WTC11 (cell line): Measurements from ENCODE around the gene NOS3. TPM values are rescaled to one million over a fixed set of nuclear protein-coding genes. Genes with fewer than 3 reads are reported as not detected.

Source experiments
- ATAC-seq: fragments of 200-7000 bp; cut with Tn5 transposase; 2 replicates; pipeline ENCODE4 v1.10.0; 2021; ENCODE audit warnings: mild to moderate bottlenecking, moderate library complexity
- CTCF ChIA-PET: fragments of 300-600 bp; sonication (Branson Sonifier 250); formaldehyde crosslinking; loops from one replicate; lab custom pipeline; 2021; ENCODE audit warnings: antibody characterized with exemption; lab: Charles Lee
- POLR2A ChIA-PET: fragments of 350-600 bp; sonication (Branson Sonifier 250); formaldehyde crosslinking; loops from one replicate; lab custom pipeline; 2021; ENCODE audit warnings: antibody characterized with exemption; lab: Charles Lee
- DNase-seq: peaks from one replicate; pipeline ENCODE4 v3.0.0; 2021; ENCODE audit warnings: low spot score
- H3K27ac Mint-ChIP-seq: 2 replicates; pipeline ENCODE4 v1.8.0; 2021; ENCODE audit warnings: mixed read lengths
- H3K27me3 Mint-ChIP-seq: 2 replicates; pipeline ENCODE4 v1.8.0; 2021; ENCODE audit warnings: low read depth, mild to moderate bottlenecking, moderate library complexity, mixed read lengths
- H3K36me3 Mint-ChIP-seq: 2 replicates; pipeline ENCODE4 v1.8.0; 2021; ENCODE audit warnings: mixed read lengths
- H3K4me1 Mint-ChIP-seq: 2 replicates; pipeline ENCODE4 v1.8.0; 2022; ENCODE audit warnings: mixed read lengths
- H3K4me3 Mint-ChIP-seq: 2 replicates; pipeline ENCODE4 v1.8.0; 2021; ENCODE audit warnings: mild to moderate bottlenecking, moderate library complexity, mixed read lengths
- H3K9me3 Mint-ChIP-seq: 2 replicates; pipeline ENCODE4 v1.8.0; 2021; ENCODE audit warnings: mixed read lengths
- CBFB ChIP-seq: sonication (generic); formaldehyde crosslinking; IDR thresholded peaks from 2 replicates; pipeline ENCODE4 v1.8.1; 2022; ENCODE audit warnings: mild to moderate bottlenecking, low read depth, missing genetic modification reagents
- E2F4 ChIP-seq: sonication (generic); formaldehyde crosslinking; IDR thresholded peaks from 2 replicates; pipeline ENCODE4 v1.8.1; 2022; ENCODE audit warnings: low read depth, mild to moderate bottlenecking, moderate library complexity, missing genetic modification reagents, borderline replicate concordance
- FOXP1 ChIP-seq: sonication (generic); formaldehyde crosslinking; IDR thresholded peaks from 2 replicates; pipeline ENCODE4 v1.8.0; 2022; ENCODE audit warnings: missing genetic modification reagents, mild to moderate bottlenecking, moderate library complexity, borderline replicate concordance
- GABPB1 ChIP-seq: sonication (generic); formaldehyde crosslinking; IDR thresholded peaks from 2 replicates; pipeline ENCODE4 v1.8.1; 2023; ENCODE audit warnings: mild to moderate bottlenecking, missing genetic modification reagents
- HMGA2 ChIP-seq: fragments of 250-450 bp; sonication (Bioruptor Pico); IDR thresholded peaks from 2 replicates; pipeline ENCODE4 v1.4.0; 2021; ENCODE audit warnings: mild to moderate bottlenecking, moderate library complexity
- MYBL2 ChIP-seq: sonication (generic); formaldehyde crosslinking; IDR thresholded peaks from 2 replicates; pipeline ENCODE4 v1.8.1; 2023; ENCODE audit warnings: mild to moderate bottlenecking, moderate library complexity, missing genetic modification reagents
- NFATC4 ChIP-seq: fragments of 250-450 bp; sonication (Bioruptor Pico); IDR thresholded peaks from 2 replicates; pipeline ENCODE4 v1.9.0; 2021; ENCODE audit warnings: mild to moderate bottlenecking
- OVOL2 ChIP-seq: fragments of 250-450 bp; sonication (Bioruptor Pico); IDR thresholded peaks from 2 replicates; pipeline ENCODE4 v1.9.0; 2021; ENCODE audit warnings: mild to moderate bottlenecking, borderline replicate concordance
- RORB ChIP-seq: fragments of 250-450 bp; sonication (Bioruptor Pico); IDR thresholded peaks from 2 replicates; pipeline ENCODE4 v1.9.0; 2021; ENCODE audit warnings: mild to moderate bottlenecking
- TCF7 ChIP-seq: sonication (generic); formaldehyde crosslinking; IDR thresholded peaks from 2 replicates; pipeline ENCODE4 v1.8.0; 2022; ENCODE audit warnings: mild to moderate bottlenecking, low read depth, missing genetic modification reagents, moderate library complexity
- USF2 ChIP-seq: sonication (generic); formaldehyde crosslinking; IDR thresholded peaks from 2 replicates; pipeline ENCODE4 v1.8.1; 2023; ENCODE audit warnings: mild to moderate bottlenecking, missing genetic modification reagents, moderate library complexity
- ZNF317 ChIP-seq: sonication (generic); formaldehyde crosslinking; IDR thresholded peaks from 2 replicates; pipeline ENCODE4 v1.8.1; 2023; ENCODE audit warnings: low read depth, mild to moderate bottlenecking, moderate library complexity, missing genetic modification reagents, borderline replicate concordance
- total RNA-seq: library from RNA; stranded (reverse); gene quantifications from 3 replicates; pipeline ENCODE4 v1.2.3, GENCODE V29; 2021
- TF ChIP-seq, protein P1 (sequence below): sonication (generic); formaldehyde crosslinking; IDR thresholded peaks from 2 replicates; pipeline ENCODE4 v1.8.0; 2023; ENCODE audit warnings: missing genetic modification reagents, mild to moderate bottlenecking, borderline replicate concordance
- TF ChIP-seq, protein P2 (sequence below): sonication (generic); formaldehyde crosslinking; IDR thresholded peaks from 2 replicates; pipeline ENCODE4 v1.8.1; 2022; ENCODE audit warnings: mild to moderate bottlenecking, moderate library complexity, missing genetic modification reagents
- TF ChIP-seq, protein P3 (sequence below): sonication (generic); formaldehyde crosslinking; IDR thresholded peaks from 2 replicates; pipeline ENCODE4 v1.8.1; 2022; ENCODE audit warnings: mild to moderate bottlenecking, missing genetic modification reagents, moderate library complexity, borderline replicate concordance
- TF ChIP-seq, protein P4 (sequence below): sonication (generic); formaldehyde crosslinking; IDR thresholded peaks from 2 replicates; pipeline ENCODE4 v1.8.0; 2022; ENCODE audit warnings: mild to moderate bottlenecking, missing genetic modification reagents
- TF ChIP-seq, protein P5 (sequence below): sonication (generic); formaldehyde crosslinking; IDR thresholded peaks from 2 replicates; pipeline ENCODE4 v1.8.0; 2022; ENCODE audit warnings: mild to moderate bottlenecking, missing genetic modification reagents

The NOS3 gene
- total RNA-seq, 1 experiment from 2014 or later: 6.6 TPM

- DNase-seq: no peak
- H3K9me3 Mint-ChIP-seq: no peaks in the 10 kb centered on the region
- POLR2A ChIA-PET: no interaction called here
- no peak overlapping the region for H3K27ac Mint-ChIP-seq
- peaks cover 4% of the 10 kb centered on the region for H3K4me1 Mint-ChIP-seq
- no peaks in the 10 kb centered on the region for H3K36me3 Mint-ChIP-seq
- no peaks in the 10 kb centered on the region for H3K27me3 Mint-ChIP-seq
- TF ChIP-seq MYBL2 (no peak), HMGA2 (CRISPR knock-in tag) (no peak), GABPB1 (no peak), FOXP1 (CRISPR knock-in tag) (no peak), OVOL2 (CRISPR knock-in tag) (no peak), NFATC4 (CRISPR knock-in tag) (no peak), E2F4 (CRISPR knock-in tag) (no peak), CBFB (CRISPR knock-in tag) (no peak), TCF7 (CRISPR knock-in tag) (no peak)
- TF ChIP-seq, protein P1, sequence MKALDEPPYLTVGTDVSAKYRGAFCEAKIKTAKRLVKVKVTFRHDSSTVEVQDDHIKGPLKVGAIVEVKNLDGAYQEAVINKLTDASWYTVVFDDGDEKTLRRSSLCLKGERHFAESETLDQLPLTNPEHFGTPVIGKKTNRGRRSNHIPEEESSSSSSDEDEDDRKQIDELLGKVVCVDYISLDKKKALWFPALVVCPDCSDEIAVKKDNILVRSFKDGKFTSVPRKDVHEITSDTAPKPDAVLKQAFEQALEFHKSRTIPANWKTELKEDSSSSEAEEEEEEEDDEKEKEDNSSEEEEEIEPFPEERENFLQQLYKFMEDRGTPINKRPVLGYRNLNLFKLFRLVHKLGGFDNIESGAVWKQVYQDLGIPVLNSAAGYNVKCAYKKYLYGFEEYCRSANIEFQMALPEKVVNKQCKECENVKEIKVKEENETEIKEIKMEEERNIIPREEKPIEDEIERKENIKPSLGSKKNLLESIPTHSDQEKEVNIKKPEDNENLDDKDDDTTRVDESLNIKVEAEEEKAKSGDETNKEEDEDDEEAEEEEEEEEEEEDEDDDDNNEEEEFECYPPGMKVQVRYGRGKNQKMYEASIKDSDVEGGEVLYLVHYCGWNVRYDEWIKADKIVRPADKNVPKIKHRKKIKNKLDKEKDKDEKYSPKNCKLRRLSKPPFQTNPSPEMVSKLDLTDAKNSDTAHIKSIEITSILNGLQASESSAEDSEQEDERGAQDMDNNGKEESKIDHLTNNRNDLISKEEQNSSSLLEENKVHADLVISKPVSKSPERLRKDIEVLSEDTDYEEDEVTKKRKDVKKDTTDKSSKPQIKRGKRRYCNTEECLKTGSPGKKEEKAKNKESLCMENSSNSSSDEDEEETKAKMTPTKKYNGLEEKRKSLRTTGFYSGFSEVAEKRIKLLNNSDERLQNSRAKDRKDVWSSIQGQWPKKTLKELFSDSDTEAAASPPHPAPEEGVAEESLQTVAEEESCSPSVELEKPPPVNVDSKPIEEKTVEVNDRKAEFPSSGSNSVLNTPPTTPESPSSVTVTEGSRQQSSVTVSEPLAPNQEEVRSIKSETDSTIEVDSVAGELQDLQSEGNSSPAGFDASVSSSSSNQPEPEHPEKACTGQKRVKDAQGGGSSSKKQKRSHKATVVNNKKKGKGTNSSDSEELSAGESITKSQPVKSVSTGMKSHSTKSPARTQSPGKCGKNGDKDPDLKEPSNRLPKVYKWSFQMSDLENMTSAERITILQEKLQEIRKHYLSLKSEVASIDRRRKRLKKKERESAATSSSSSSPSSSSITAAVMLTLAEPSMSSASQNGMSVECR: no peak
- TF ChIP-seq, protein P2, sequence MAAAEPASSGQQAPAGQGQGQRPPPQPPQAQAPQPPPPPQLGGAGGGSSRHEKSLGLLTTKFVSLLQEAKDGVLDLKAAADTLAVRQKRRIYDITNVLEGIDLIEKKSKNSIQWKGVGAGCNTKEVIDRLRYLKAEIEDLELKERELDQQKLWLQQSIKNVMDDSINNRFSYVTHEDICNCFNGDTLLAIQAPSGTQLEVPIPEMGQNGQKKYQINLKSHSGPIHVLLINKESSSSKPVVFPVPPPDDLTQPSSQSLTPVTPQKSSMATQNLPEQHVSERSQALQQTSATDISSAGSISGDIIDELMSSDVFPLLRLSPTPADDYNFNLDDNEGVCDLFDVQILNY (CRISPR knock-in tag): no peak
- TF ChIP-seq, protein P3, sequence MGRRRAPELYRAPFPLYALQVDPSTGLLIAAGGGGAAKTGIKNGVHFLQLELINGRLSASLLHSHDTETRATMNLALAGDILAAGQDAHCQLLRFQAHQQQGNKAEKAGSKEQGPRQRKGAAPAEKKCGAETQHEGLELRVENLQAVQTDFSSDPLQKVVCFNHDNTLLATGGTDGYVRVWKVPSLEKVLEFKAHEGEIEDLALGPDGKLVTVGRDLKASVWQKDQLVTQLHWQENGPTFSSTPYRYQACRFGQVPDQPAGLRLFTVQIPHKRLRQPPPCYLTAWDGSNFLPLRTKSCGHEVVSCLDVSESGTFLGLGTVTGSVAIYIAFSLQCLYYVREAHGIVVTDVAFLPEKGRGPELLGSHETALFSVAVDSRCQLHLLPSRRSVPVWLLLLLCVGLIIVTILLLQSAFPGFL: no peak
- TF ChIP-seq, all 79 proteins: peak for 0
- no peak for ATAC-seq
- CTCF ChIA-PET: interaction anchor here (1.3 to 4.4 kb wide), 3 partner anchors 16 to 77 kb away, joined by 4 to 32 read pairs (median 15); no protein-coding TSS in a partner anchor
- no peak overlapping the region for H3K4me3 Mint-ChIP-seq
Measured at GRCh38 chr7:151033864-151034249, 43.0 kb downstream of the NOS3 start.

DNA sequence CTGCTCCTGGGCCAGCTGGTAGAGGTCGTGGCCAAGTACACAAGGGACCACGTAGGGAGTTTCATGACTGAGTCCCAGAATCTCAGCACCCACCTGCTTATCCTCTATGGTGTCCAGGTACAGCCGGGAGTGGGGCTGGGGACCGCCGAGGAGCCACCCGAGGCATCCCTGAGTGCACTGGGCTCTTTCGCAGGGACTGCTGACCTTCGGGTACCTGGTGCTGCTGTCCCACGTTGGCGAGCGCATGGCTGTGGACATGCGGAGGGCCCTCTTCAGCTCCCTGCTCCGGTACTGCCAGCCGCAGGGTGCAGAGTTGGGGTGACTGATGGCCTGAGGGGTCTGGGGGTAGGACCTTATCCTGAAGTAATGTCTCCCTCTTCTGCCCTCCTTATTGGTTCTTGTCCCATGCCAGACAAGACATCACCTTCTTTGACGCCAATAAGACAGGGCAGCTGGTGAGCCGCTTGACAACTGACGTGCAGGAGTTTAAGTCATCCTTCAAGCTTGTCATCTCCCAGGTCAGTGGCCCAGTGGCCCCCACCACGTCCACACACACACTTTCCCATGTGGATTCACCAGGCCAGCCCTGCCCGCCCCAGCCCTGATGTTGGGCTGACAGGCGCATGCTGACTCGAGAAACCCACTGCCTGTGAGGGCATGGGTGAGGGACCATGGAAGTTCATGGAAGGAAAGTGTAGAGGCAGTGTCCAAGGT, 43.7 kb downstream of the NOS3 start:
- no peak for DNase-seq
- no peak overlapping the region for H3K27ac Mint-ChIP-seq
- TF ChIP-seq USF2 (CRISPR knock-in tag): no peak
- TF ChIP-seq RORB: no peak
- no peak for TF ChIP-seq OVOL2 (CRISPR knock-in tag)
- TF ChIP-seq ZNF317 (CRISPR knock-in tag): no peak
- TF ChIP-seq, protein P4, sequence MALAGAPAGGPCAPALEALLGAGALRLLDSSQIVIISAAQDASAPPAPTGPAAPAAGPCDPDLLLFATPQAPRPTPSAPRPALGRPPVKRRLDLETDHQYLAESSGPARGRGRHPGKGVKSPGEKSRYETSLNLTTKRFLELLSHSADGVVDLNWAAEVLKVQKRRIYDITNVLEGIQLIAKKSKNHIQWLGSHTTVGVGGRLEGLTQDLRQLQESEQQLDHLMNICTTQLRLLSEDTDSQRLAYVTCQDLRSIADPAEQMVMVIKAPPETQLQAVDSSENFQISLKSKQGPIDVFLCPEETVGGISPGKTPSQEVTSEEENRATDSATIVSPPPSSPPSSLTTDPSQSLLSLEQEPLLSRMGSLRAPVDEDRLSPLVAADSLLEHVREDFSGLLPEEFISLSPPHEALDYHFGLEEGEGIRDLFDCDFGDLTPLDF (CRISPR knock-in tag): no peak
- no peak for TF ChIP-seq E2F4 (CRISPR knock-in tag)
- TF ChIP-seq, protein P5, sequence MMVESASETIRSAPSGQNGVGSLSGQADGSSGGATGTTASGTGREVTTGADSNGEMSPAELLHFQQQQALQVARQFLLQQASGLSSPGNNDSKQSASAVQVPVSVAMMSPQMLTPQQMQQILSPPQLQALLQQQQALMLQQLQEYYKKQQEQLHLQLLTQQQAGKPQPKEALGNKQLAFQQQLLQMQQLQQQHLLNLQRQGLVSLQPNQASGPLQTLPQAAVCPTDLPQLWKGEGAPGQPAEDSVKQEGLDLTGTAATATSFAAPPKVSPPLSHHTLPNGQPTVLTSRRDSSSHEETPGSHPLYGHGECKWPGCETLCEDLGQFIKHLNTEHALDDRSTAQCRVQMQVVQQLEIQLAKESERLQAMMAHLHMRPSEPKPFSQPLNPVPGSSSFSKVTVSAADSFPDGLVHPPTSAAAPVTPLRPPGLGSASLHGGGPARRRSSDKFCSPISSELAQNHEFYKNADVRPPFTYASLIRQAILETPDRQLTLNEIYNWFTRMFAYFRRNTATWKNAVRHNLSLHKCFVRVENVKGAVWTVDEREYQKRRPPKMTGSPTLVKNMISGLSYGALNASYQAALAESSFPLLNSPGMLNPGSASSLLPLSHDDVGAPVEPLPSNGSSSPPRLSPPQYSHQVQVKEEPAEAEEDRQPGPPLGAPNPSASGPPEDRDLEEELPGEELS (CRISPR knock-in tag): no peak
- TF ChIP-seq GABPB1: no peak
- TF ChIP-seq, protein P2 (CRISPR knock-in tag): no peak
- TF ChIP-seq, all 79 proteins: peak for 0
- ATAC-seq: no peak
- Mint-ChIP-seq H3K36me3 (no peaks in the 10 kb centered on the region), H3K4me3 (no peak overlapping the region), H3K4me1 (no peaks in the 10 kb centered on the region), H3K9me3 (no peaks in the 10 kb centered on the region), H3K27me3 (no peaks in the 10 kb centered on the region)
- ChIA-PET CTCF (interaction anchor here (4.4 kb wide), 1 partner anchor 17 kb away, joined by 32 read pairs; no protein-coding TSS in a partner anchor), POLR2A (no interaction called here)
